Ishikawa (cell line): ENCODE results near the gene IPPK.

Experiments
- CEBPB ChIP-seq: IDR thresholded peaks from 2 replicates; pipeline ENCODE4 v1.6.1; 2012
- CREB1 ChIP-seq: IDR thresholded peaks from 2 replicates; pipeline ENCODE4 v1.6.1; 2012; ENCODE audit warnings: low read depth
- EGR1 ChIP-seq: IDR thresholded peaks from 2 replicates; pipeline ENCODE4 v1.6.1; 2012
- EP300 ChIP-seq: IDR thresholded peaks from 2 replicates; pipeline ENCODE4 v1.6.1; 2012; ENCODE audit warnings: borderline replicate concordance
- FOXM1 ChIP-seq: IDR thresholded peaks from 2 replicates; pipeline ENCODE4 v1.6.1; 2012; ENCODE audit warnings: low read depth, borderline replicate concordance
- MAX ChIP-seq: IDR thresholded peaks from 2 replicates; pipeline ENCODE4 v1.6.1; 2012
- NFIC ChIP-seq: IDR thresholded peaks from 2 replicates; pipeline ENCODE4 v1.6.1; 2012
- RAD21 ChIP-seq: IDR thresholded peaks from 2 replicates; pipeline ENCODE4 v1.6.1; 2012; ENCODE audit warnings: low read depth
- TAF1 ChIP-seq: IDR thresholded peaks from 2 replicates; pipeline ENCODE4 v1.6.1; 2012; ENCODE audit warnings: low read depth, mild to moderate bottlenecking
- TCF12 ChIP-seq: IDR thresholded peaks from 2 replicates; pipeline ENCODE4 v1.6.1; 2012; ENCODE audit warnings: low read depth
- TEAD4 ChIP-seq: IDR thresholded peaks from 2 replicates; pipeline ENCODE4 v1.6.1; 2012
- YY1 ChIP-seq: IDR thresholded peaks from 2 replicates; pipeline ENCODE4 v1.6.1; 2012; ENCODE audit warnings: low read depth
- ZBTB7A ChIP-seq: IDR thresholded peaks from 2 replicates; pipeline ENCODE4 v1.6.1; 2012; ENCODE audit warnings: low read depth
- TF ChIP-seq, protein P1 (sequence below): IDR thresholded peaks from 2 replicates; pipeline ENCODE4 v1.6.1; 2012; ENCODE audit warnings: low read depth, mild to moderate bottlenecking
- TF ChIP-seq, protein P2 (sequence below): IDR thresholded peaks from 2 replicates; pipeline ENCODE4 v1.6.1; 2012

The IPPK gene

DNA sequence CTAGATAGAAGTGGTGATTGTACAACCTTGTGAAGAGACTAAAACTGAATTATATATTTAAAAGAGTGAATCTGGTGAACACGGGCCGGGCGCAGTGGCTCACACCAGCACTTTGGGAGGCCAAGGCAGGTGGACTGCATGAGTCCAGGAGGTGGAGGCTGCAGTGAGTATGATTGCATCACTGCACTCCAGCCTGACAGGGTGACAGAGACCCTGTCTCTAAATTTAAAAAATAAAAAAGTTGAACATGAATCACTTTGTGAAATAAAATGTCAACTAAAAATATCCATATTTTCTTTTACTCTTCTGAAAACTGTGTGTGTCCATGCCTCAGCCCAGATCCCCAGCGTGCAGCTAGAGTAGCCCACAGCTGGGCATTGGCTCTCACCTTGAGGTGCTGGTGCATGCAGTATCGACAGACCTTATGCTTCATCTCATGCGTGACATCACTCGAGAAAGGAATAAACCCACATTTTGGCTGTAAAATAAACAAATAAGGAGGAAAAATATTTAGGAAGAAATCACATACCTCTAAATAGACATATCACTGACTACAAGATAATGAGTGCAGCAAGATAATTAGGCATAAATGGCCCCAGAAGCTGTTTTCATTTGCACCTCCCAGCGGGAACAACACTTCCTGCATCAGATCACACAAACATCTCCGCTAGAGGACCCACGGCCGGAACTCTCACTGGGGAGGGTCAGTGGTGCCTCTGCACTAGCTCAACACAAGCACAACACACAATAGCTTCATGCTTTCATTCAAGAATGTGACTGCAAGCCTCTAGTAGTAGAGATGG is 22.1 kb downstream of the IPPK start:
- TF ChIP-seq RAD21, result no peak
- TF ChIP-seq ZBTB7A, result no peak
- TF ChIP-seq, protein P1, sequence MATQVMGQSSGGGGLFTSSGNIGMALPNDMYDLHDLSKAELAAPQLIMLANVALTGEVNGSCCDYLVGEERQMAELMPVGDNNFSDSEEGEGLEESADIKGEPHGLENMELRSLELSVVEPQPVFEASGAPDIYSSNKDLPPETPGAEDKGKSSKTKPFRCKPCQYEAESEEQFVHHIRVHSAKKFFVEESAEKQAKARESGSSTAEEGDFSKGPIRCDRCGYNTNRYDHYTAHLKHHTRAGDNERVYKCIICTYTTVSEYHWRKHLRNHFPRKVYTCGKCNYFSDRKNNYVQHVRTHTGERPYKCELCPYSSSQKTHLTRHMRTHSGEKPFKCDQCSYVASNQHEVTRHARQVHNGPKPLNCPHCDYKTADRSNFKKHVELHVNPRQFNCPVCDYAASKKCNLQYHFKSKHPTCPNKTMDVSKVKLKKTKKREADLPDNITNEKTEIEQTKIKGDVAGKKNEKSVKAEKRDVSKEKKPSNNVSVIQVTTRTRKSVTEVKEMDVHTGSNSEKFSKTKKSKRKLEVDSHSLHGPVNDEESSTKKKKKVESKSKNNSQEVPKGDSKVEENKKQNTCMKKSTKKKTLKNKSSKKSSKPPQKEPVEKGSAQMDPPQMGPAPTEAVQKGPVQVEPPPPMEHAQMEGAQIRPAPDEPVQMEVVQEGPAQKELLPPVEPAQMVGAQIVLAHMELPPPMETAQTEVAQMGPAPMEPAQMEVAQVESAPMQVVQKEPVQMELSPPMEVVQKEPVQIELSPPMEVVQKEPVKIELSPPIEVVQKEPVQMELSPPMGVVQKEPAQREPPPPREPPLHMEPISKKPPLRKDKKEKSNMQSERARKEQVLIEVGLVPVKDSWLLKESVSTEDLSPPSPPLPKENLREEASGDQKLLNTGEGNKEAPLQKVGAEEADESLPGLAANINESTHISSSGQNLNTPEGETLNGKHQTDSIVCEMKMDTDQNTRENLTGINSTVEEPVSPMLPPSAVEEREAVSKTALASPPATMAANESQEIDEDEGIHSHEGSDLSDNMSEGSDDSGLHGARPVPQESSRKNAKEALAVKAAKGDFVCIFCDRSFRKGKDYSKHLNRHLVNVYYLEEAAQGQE, result no peak
- TF ChIP-seq TEAD4, result no peak
- no peak for TF ChIP-seq YY1
- TF ChIP-seq MAX, result no peak
- TF ChIP-seq CREB1, result no peak
- no peak for TF ChIP-seq TCF12
- TF ChIP-seq TAF1, result no peak

DNA sequence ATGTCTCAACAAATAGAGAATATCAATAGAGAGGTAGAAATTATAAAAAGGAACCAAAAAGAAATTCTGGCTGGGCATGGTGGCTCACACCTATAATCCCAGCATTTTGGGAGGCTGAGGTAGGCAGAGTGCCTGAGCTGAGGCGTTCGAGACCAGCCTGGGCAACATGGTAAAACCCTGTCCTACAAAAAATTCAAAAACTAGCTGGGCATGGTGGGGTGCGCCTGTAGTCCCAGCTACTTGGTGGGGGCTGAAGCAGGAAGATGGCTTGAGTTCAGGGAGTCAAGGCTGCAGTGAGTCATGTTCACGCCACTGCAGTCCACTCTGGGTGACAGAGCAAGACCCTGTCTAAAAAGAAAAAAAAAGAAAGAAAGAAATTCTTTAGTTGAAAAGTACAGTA is 24.9 kb downstream of the IPPK start:
- TF ChIP-seq FOXM1 (no peak), EGR1 (no peak), EP300 (no peak), CREB1 (no peak), ZBTB7A (no peak), YY1 (no peak), TAF1 (no peak), TCF12 (no peak), NFIC (no peak), TEAD4 (no peak), MAX (no peak), RAD21 (no peak), CEBPB (no peak)
- TF ChIP-seq, protein P2, sequence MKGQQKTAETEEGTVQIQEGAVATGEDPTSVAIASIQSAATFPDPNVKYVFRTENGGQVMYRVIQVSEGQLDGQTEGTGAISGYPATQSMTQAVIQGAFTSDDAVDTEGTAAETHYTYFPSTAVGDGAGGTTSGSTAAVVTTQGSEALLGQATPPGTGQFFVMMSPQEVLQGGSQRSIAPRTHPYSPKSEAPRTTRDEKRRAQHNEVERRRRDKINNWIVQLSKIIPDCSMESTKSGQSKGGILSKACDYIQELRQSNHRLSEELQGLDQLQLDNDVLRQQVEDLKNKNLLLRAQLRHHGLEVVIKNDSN, result no peak
- TF ChIP-seq, protein P1, result no peak

DNA sequence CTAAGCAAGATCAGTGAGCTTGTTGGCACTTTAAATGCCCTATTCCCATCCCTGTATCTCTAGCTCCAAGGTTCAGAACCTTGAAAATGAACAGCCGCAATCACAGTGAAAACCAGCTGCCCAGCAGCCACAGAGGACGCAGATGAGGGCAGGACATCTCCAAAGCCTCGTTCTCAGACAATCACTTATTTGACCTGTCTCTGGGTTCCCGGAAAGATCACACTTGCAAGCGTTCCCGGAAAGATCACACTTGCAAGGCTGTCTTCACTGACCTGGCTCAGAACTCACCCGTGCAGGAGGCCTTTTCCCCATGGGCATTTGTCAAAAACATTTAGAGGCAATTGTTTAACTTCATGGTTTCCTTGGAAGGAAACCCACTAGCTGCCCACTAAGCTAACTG is 25.7 kb downstream of the IPPK start:
- TF ChIP-seq CREB1, result no peak
- TF ChIP-seq TCF12, result no peak
- TF ChIP-seq ZBTB7A, result no peak
- TF ChIP-seq TAF1, result no peak
- TF ChIP-seq TEAD4, result no peak
- TF ChIP-seq RAD21, result no peak
- no peak for TF ChIP-seq YY1
- TF ChIP-seq, protein P1, result no peak
- no peak for TF ChIP-seq CEBPB
- no peak for TF ChIP-seq EP300
- TF ChIP-seq, protein P2, result no peak
- TF ChIP-seq MAX, result no peak
- TF ChIP-seq NFIC, result no peak
- TF ChIP-seq FOXM1, result no peak
- TF ChIP-seq EGR1, result no peak

GRCh38 chr9:92642564-92642963 is 27.4 kb downstream of the IPPK start:
- TF ChIP-seq CREB1, result no peak
